Measurements from ENCODE around the gene C19orf33.
A peak's percentile ranks its signal among the peaks of the same experiment; 100 is the strongest.

C19orf33 gene

GRCh38 chr19:38346837-38347236, 42.8 kb downstream of the C19orf33 start:
- DNase-seq = no peak

DNA sequence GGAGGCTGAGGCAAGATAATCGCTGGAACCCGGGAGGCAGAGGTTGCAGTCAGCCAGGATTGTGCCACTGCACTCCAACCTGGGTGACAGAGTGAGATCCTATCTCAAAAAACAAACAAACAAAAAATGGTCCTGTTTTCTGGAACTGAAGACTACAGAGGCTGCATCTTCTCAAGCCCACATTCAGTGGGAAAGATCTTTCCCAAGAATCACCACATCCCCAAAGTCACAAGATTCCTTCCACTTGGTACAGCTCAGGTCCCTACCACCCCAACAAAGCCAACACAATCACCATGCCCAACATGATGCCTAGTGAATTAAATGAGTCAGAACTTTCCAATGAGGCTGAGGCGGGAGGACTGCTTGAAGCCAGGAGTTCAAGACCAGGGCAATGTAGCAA, 46.8 kb downstream of the C19orf33 start:
- no peak for DNase-seq

DNA sequence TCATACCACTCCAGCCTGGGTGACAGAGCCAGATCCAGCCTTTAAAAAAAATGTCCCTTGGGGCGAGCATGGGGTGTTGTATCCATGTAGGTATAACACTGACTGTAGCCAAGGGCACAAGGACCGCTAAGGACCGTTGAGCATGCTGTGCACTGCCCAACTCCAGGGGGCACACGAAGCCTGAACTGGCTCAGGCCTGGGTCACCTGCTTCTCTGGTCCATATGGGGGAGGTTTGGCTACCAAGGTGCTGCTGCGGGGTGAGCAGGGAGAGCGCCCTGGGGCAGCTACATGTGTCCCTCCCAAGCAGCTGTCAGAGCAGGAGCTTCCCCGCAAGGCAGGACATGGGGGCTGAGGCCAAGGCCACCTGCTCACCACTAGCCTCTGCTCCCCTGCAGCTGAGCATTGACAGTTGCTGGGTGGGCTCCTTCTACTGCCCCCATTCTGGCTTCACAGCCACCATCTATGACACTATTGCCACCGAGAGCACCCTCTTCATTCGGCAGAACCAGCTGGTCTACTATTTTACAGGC, 47.9 kb downstream of the C19orf33 start:
- peak; percentile 38 for DNase-seq

GRCh38 chr19:38352611-38353010, 48.6 kb downstream of the C19orf33 start:
- no peak for DNase-seq
